Endothelial cell of umbilical vein (primary cell): ENCODE data around the gene XPOT. TPM values are rescaled to one million over a fixed set of nuclear protein-coding genes. Genes with fewer than 3 reads are reported as not detected.

ENCODE experiments used
- BruUV-seq: library from RNA; stranded (reverse); fragments of 400-500 nt; replicated peaks from 2 replicates; lab custom pipeline; 2021; lab: Mats Ljungman, UMichigan
- CTCF ChIA-PET: fragments of 300-600, 350-600 bp; sonication (Branson Sonifier 250); formaldehyde crosslinking; loops from one replicate; lab custom pipeline; 2021; ENCODE audit warnings: antibody characterized with exemption, inconsistent platforms; lab: Charles Lee
- POLR2A ChIA-PET: fragments of 300-600, 350-600 bp; sonication (Branson Sonifier 250); formaldehyde crosslinking; loops from one replicate; lab custom pipeline; 2021; ENCODE audit warnings: antibody characterized with exemption, inconsistent platforms; lab: Charles Lee
- DNase-seq: peaks from one replicate; pipeline ENCODE4 v3.0.0-alpha.2; 2011; ENCODE audit warnings: low read depth, low spot score
- FAIRE-seq: peaks from 2 replicates; lab custom pipeline; 2011; peaks lifted over from hg19 to GRCh38; lab: Jason Lieb, UNC
- H2AFZ ChIP-seq: 2 replicates; pipeline ENCODE4 v1.6.0; 2012; ENCODE audit warnings: low read depth, low read length, control low read depth, inconsistent platforms
- H3K27ac ChIP-seq: 2 replicates; pipeline ENCODE4 v1.5.1; 2011; ENCODE audit warnings: low read depth, mild to moderate bottlenecking, control low read depth, low read length, moderate library complexity; ENCODE audit not compliant: insufficient read depth
- H3K27me3 ChIP-seq, 2 experiments: 2 replicates each; pipeline versions ENCODE4 v1.6.0 to v1.6.1; 2011; ENCODE audit warnings: low read length in 2 of 2, mixed read lengths in 1 of 2; ENCODE audit not compliant: control insufficient read depth in 2 of 2, insufficient read depth in 2 of 2
- H3K36me3 ChIP-seq, 2 experiments: 2 replicates in 1 of 2; 3 replicates in 1 of 2; pipeline ENCODE4 v1.5.1; 2011; ENCODE audit warnings: low read length in 2 of 2, mild to moderate bottlenecking in 1 of 2, moderate library complexity in 1 of 2; ENCODE audit not compliant: control insufficient read depth in 2 of 2, insufficient read depth in 2 of 2; ENCODE audit errors: extremely low read depth in 1 of 2
- H3K4me1 ChIP-seq: 3 replicates; pipeline ENCODE4 v1.5.1; 2011; ENCODE audit warnings: mild to moderate bottlenecking, low read length; ENCODE audit not compliant: control insufficient read depth, insufficient read depth; ENCODE audit errors: extremely low read depth
- H3K4me2 ChIP-seq: 2 replicates; pipeline ENCODE4 v1.6.1; 2011; ENCODE audit warnings: low read length, control low read depth, mixed read lengths; ENCODE audit not compliant: insufficient read depth
- H3K4me3 ChIP-seq, 3 experiments: fragments of 200-600 bp in 1 of 3; sonication (generic), shearing (Covaris generic) in 1 of 3; replicated peaks in 1 of 3; 2 replicates each; pipeline ENCODE4 v1.5.1; 2011 to 2016; ENCODE audit warnings: control low read depth in 3 of 3, low read length in 3 of 3, mild to moderate bottlenecking in 2 of 3, inconsistent platforms in 1 of 3, low read depth in 1 of 3, moderate library complexity in 1 of 3; ENCODE audit not compliant: insufficient read depth in 1 of 3
- H3K79me2 ChIP-seq: 2 replicates; pipeline ENCODE4 v1.6.0; 2012; ENCODE audit warnings: low read length, inconsistent platforms; ENCODE audit not compliant: control insufficient read depth, insufficient read depth
- H3K9ac ChIP-seq: replicated peaks from 2 replicates; pipeline ENCODE3; 2011; ENCODE audit warnings: low read length, control low read depth; ENCODE audit not compliant: insufficient read depth; ENCODE audit errors: extremely low read depth
- H3K9me1 ChIP-seq: replicated peaks from 3 replicates; pipeline ENCODE4 v1.6.0; 2011; ENCODE audit warnings: mild to moderate bottlenecking, low read length; ENCODE audit not compliant: control insufficient read depth, insufficient read depth; ENCODE audit errors: extremely low read depth
- H3K9me3 ChIP-seq: replicated peaks from 2 replicates; pipeline ENCODE4 v1.5.1; 2012; ENCODE audit warnings: low read length, inconsistent platforms; ENCODE audit not compliant: control insufficient read depth, insufficient read depth
- H4K20me1 ChIP-seq: replicated peaks from 2 replicates; pipeline ENCODE3; 2011; ENCODE audit warnings: mild to moderate bottlenecking, low read length; ENCODE audit not compliant: control insufficient read depth, insufficient read depth; ENCODE audit errors: extremely low read depth
- CTCF ChIP-seq, 2 donors: IDR thresholded peaks; 1 replicate in 1 of 2; 2 replicates in 1 of 2; pipeline ENCODE4 v1.5.1; 2011; ENCODE audit warnings: low read length in 2 of 2, mild to moderate bottlenecking in 2 of 2, moderate library complexity in 2 of 2, control low read depth in 1 of 2, inconsistent platforms in 1 of 2, low read depth in 1 of 2; ENCODE audit not compliant: insufficient read depth in 1 of 2; ENCODE audit errors: extremely low read depth in 1 of 2
- EZH2 ChIP-seq: IDR thresholded peaks from 2 replicates; pipeline ENCODE4 v1.6.1; 2012; ENCODE audit warnings: borderline replicate concordance, low read depth, mild to moderate bottlenecking, moderate library complexity, low read length, inconsistent platforms; ENCODE audit not compliant: severe bottlenecking
- FOS ChIP-seq: IDR thresholded peaks from 2 replicates; pipeline ENCODE4 v1.6.1; 2011; ENCODE audit warnings: mild to moderate bottlenecking, low read length, moderate library complexity, borderline replicate concordance; ENCODE audit not compliant: insufficient read depth
- GATA2 ChIP-seq: IDR thresholded peaks from 2 replicates; pipeline ENCODE4 v1.7.0; 2011; ENCODE audit warnings: low read depth, mild to moderate bottlenecking, moderate library complexity, mixed read lengths, low read length; ENCODE audit not compliant: insufficient read length, insufficient read depth
- JUN ChIP-seq: IDR thresholded peaks from 2 replicates; pipeline ENCODE4 v1.6.1; 2011; ENCODE audit warnings: borderline replicate concordance, low read depth; ENCODE audit not compliant: insufficient read length, insufficient read depth
- MAX ChIP-seq: IDR thresholded peaks from 2 replicates; pipeline ENCODE4 v1.6.1; 2011; ENCODE audit not compliant: insufficient read depth, insufficient read length
- MYC ChIP-seq: IDR thresholded peaks from one replicate; pipeline ENCODE4 v1.6.1; 2011; ENCODE audit warnings: mild to moderate bottlenecking, low read depth, low read length
- POLR2A ChIP-seq: IDR thresholded peaks from 2 replicates; pipeline ENCODE4 v1.6.1; 2012; ENCODE audit warnings: low read depth, mild to moderate bottlenecking, control low read depth, low read length
- POLR2AphosphoS5 ChIP-seq: IDR thresholded peaks from 2 replicates; pipeline ENCODE4 v1.6.1; 2012; ENCODE audit warnings: low read depth, mild to moderate bottlenecking, control low read depth, low read length, moderate library complexity; ENCODE audit not compliant: insufficient read depth
- dilution Hi-C: fragments of 300-500 bp; cut with MboI; formaldehyde crosslinking; loops from one replicate; pipeline ENCODE4 v1.15.0; 2019; ENCODE audit warnings: low sequenced_read_pairs; ENCODE audit not compliant: extremely low pct_ligation_motif_present
- intact Hi-C: fragments of 100-400 bp; cut with micrococcal nuclease; formaldehyde crosslinking; loops from one replicate; pipeline ENCODE4 v1.10.0; 2022
- polyA plus RNA-seq, 4 experiments: library from polyadenylated mRNA; depleted of rRNA in 3 of 4; stranded (reverse) in 3 of 4; unstranded in 1 of 4; fragments of >200 nt; gene quantifications; 2 replicates each; pipeline versions ENCODE4 v1.2.1 to v1.2.3, GENCODE V29; 2011 to 2012; ENCODE audit warnings: missing spikeins in 1 of 4
- total RNA-seq: library from RNA; stranded (reverse); gene quantifications from 2 replicates; pipeline ENCODE4 v1.2.3, GENCODE V29; 2021

Gene XPOT
- total and polyA plus RNA-seq, 2 donors (not counting 3 experiments of a cell fraction or from before 2014, with no cell fraction given), result 21.9 to 88.9 TPM

GRCh38 chr12:64486657-64487056, 82.5 kb downstream of the XPOT start:
- H3K9ac ChIP-seq, result no peak overlapping the region
- no peaks in the 10 kb centered on the region for H3K27me3 ChIP-seq
- TF ChIP-seq EZH2 (no peak), CTCF (IDR thresholded peaks at IDR 0.05; ENCODE audit: extremely low read depth in 1 of 2, insufficient read depth in 1 of 2, low read depth in 1 of 2, low read length in 2 of 2) (no peak), POLR2A (no peak), FOS (no peak), JUN (no peak), GATA2 (no peak), POLR2AphosphoS5 (no peak), MAX (no peak), MYC (no peak)
- CTCF ChIA-PET, result interaction anchor here (1.1 to 1.4 kb wide), 2 partner anchors 18 to 212 kb away, joined by 3 read pairs; no protein-coding TSS in a partner anchor
- FAIRE-seq (no peak), DNase-seq (no peak)
- POLR2A ChIA-PET, result no interaction called here
- dilution Hi-C loops, result no loop called here
- H3K4me2 ChIP-seq, result no peak overlapping the region
- H3K27ac ChIP-seq, result no peak overlapping the region
- H2AFZ ChIP-seq, result no peak overlapping the region
- H3K4me3 ChIP-seq, result no peak overlapping the region
- no peaks in the 10 kb centered on the region for H4K20me1 ChIP-seq
- peaks cover 2 to 19% of the 10 kb centered on the region in 2 experiments for H3K36me3 ChIP-seq
- no peaks in the 10 kb centered on the region for H3K9me3 ChIP-seq
- H3K79me2 ChIP-seq, result no peaks in the 10 kb centered on the region
- intact Hi-C loops, result no loop called here
- H3K9me1 ChIP-seq, result no peaks in the 10 kb centered on the region
- no TSS peak for BruUV-seq
- no peaks in the 10 kb centered on the region for H3K4me1 ChIP-seq
